Neural cell (in vitro differentiated cells): ENCODE results near the gene ABCC8. TPM values are rescaled to one million over a fixed set of nuclear protein-coding genes. Genes with fewer than 3 reads are reported as not detected.

Source experiments
- H2AFZ ChIP-seq: fragments of 200-600, 300-800 bp; sonication (generic), shearing (Covaris generic); 2 replicates; pipeline ENCODE4 v1.6.0; 2014; ENCODE audit warnings: low read depth, mild to moderate bottlenecking, antibody characterized with exemption, low read length, moderate library complexity
- H3F3A ChIP-seq: fragments of 200-600 bp; shearing (Covaris generic); 2 replicates; pipeline ENCODE4 v1.6.1; 2016; ENCODE audit warnings: mild to moderate bottlenecking, moderate library complexity, mixed read lengths, antibody characterized with exemption, low read length; ENCODE audit not compliant: insufficient read depth, poor library complexity, severe bottlenecking
- H3K27ac ChIP-seq: fragments of 200-600, 300-800 bp; sonication (generic), shearing (Covaris generic); 2 replicates; pipeline ENCODE4 v1.5.1; 2014; ENCODE audit warnings: mild to moderate bottlenecking, low read length, moderate library complexity
- H3K27me3 ChIP-seq: fragments of 300-800, 200-600 bp; sonication (generic), shearing (Covaris generic); 2 replicates; pipeline ENCODE4 v1.6.0; 2014; ENCODE audit warnings: mild to moderate bottlenecking, low read depth, low read length, moderate library complexity; ENCODE audit not compliant: insufficient read depth
- H3K36me3 ChIP-seq: fragments of 300-800, 200-600 bp; sonication (generic), shearing (Covaris generic); 2 replicates; pipeline ENCODE4 v1.5.1; 2014; ENCODE audit warnings: mild to moderate bottlenecking, antibody characterized with exemption, low read length, moderate library complexity; ENCODE audit not compliant: insufficient read depth
- H3K4me2 ChIP-seq: fragments of 300-800, 200-600 bp; sonication (generic), shearing (Covaris generic); 2 replicates; pipeline ENCODE4 v1.6.0; 2014; ENCODE audit warnings: mild to moderate bottlenecking, low read length
- H3K4me3 ChIP-seq: fragments of 300-800, 200-600 bp; sonication (generic), shearing (Covaris generic); 2 replicates; pipeline ENCODE4 v1.5.1; 2014; ENCODE audit warnings: mild to moderate bottlenecking, low read length, moderate library complexity
- H3K79me2 ChIP-seq: fragments of 200-600 bp; shearing (Covaris generic); replicated peaks from 2 replicates; pipeline ENCODE4 v1.6.0; 2014; ENCODE audit warnings: mild to moderate bottlenecking, low read length, moderate library complexity; ENCODE audit not compliant: insufficient read depth
- H3K9ac ChIP-seq: fragments of 300-800, 200-600 bp; sonication (generic), shearing (Covaris generic); 2 replicates; pipeline ENCODE4 v1.6.1; 2016; ENCODE audit warnings: mild to moderate bottlenecking, low read length, mixed read lengths
- H3K9me2 ChIP-seq: fragments of 200-600 bp; shearing (Covaris generic); 2 replicates; pipeline ENCODE4 v1.6.1; 2016; ENCODE audit warnings: mild to moderate bottlenecking, low read length, mixed read lengths; ENCODE audit not compliant: insufficient read depth
- H3K9me3 ChIP-seq: fragments of 200-600, 300-800 bp; sonication (generic), shearing (Covaris generic); 2 replicates; pipeline ENCODE4 v1.6.1; 2016; ENCODE audit warnings: mild to moderate bottlenecking, mixed run types, low read length, moderate library complexity, mixed read lengths
- H4K20me1 ChIP-seq: fragments of 200-600 bp; shearing (Covaris generic); 2 replicates; pipeline ENCODE4 v1.6.1; 2016; ENCODE audit warnings: mild to moderate bottlenecking, mixed run types; ENCODE audit not compliant: insufficient read depth
- CTCF ChIP-seq: fragments of 450-650 bp; IDR thresholded peaks from 2 replicates; pipeline ENCODE4 v1.5.1; 2014; ENCODE audit warnings: antibody characterized with exemption, mild to moderate bottlenecking, moderate library complexity; ENCODE audit not compliant: poor library complexity, severe bottlenecking
- EP300 ChIP-seq: fragments of 450-650 bp; conservative IDR thresholded peaks from 2 replicates; pipeline ENCODE4 v1.6.1; 2014; ENCODE audit warnings: antibody characterized with exemption, mild to moderate bottlenecking, moderate library complexity; ENCODE audit not compliant: poor library complexity, severe bottlenecking
- EZH2 ChIP-seq: fragments of 200-600, 300-800 bp; shearing (Covaris generic), sonication (generic); IDR thresholded peaks from 2 replicates; pipeline ENCODE4 v1.6.1; 2014; ENCODE audit warnings: antibody characterized with exemption, low read length, borderline replicate concordance, mild to moderate bottlenecking; ENCODE audit not compliant: insufficient read depth, poor library complexity, severe bottlenecking
- MXI1 ChIP-seq: fragments of 450-650 bp; conservative IDR thresholded peaks from 2 replicates; pipeline ENCODE4 v1.6.1; 2014; ENCODE audit warnings: antibody characterized with exemption, mild to moderate bottlenecking; ENCODE audit not compliant: poor library complexity, severe bottlenecking
- POLR2AphosphoS5 ChIP-seq: IDR thresholded peaks from 2 replicates; pipeline ENCODE4 v1.6.1; 2012
- RAD21 ChIP-seq: fragments of 450-650 bp; conservative IDR thresholded peaks from 2 replicates; pipeline ENCODE4 v1.6.1; 2014; ENCODE audit warnings: antibody characterized with exemption, mild to moderate bottlenecking, moderate library complexity
- REST ChIP-seq: IDR thresholded peaks from 2 replicates; pipeline ENCODE4 v1.6.1; 2012; ENCODE audit warnings: borderline replicate concordance
- SMC3 ChIP-seq: fragments of 450-650 bp; conservative IDR thresholded peaks from 2 replicates; pipeline ENCODE4 v1.6.1; 2014; ENCODE audit warnings: antibody characterized with exemption, mild to moderate bottlenecking, moderate library complexity; ENCODE audit not compliant: poor library complexity
- TAF1 ChIP-seq: IDR thresholded peaks from 2 replicates; pipeline ENCODE4 v1.6.1; 2012; ENCODE audit warnings: low read depth
- polyA plus RNA-seq: library from polyadenylated mRNA; depleted of rRNA; stranded (reverse); fragments of >200 nt; gene quantifications from 2 replicates; pipeline ENCODE4 v1.2.3, GENCODE V29; 2014

The ABCC8 gene
- polyA plus RNA-seq, 1 donor from 2014 or later: 13.2 TPM

DNA sequence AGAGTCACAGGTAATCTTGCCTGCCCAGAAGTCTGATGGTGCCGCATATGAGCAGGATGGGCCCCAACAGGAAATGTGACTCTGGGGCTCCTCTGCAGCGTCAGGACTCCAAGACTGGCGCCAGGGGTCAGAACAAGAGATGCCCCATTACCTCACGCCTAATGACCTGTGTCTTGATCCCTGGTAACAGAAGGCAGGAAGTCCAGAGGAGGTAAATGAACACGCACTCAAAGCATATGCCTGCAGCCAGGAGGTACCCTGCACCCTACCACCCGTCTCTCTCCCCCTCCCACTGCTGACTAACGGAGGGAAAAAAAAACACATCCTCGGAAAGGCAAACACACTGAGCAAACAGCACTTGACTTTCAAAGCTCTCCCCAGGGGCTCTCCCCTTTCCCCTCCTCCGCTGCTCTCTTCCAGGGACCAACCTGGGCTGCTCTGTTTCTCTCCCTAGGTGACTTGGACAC, 37.3 kb downstream of the ABCC8 start:
- no peaks in the 10 kb centered on the region for H3K79me2 ChIP-seq
- H3K4me2 ChIP-seq: no peak overlapping the region
- no peaks in the 10 kb centered on the region for H3K36me3 ChIP-seq
- H3K9me3 ChIP-seq: no peaks in the 10 kb centered on the region
- TF ChIP-seq SMC3 (no peak), EP300 (no peak), MXI1 (no peak), TAF1 (no peak), RAD21 (no peak), EZH2 (no peak), POLR2AphosphoS5 (no peak), CTCF (no peak), REST (no peak)
- no peak overlapping the region for H2AFZ ChIP-seq
- H3K4me3 ChIP-seq: no peak overlapping the region
- no peaks in the 10 kb centered on the region for H3F3A ChIP-seq
- H3K9me2 ChIP-seq: no peaks in the 10 kb centered on the region
- no peak overlapping the region for H3K9ac ChIP-seq
- H3K27ac ChIP-seq: no peak overlapping the region
- H3K27me3 ChIP-seq: no peaks in the 10 kb centered on the region
- no peaks in the 10 kb centered on the region for H4K20me1 ChIP-seq

- H3K9ac ChIP-seq: no peak overlapping the region
These were observed 39.3 kb downstream of the ABCC8 start for GRCh38 chr11:17437366-17437765.

More at GRCh38 chr11:17437366-17437765, 39.3 kb downstream of the ABCC8 start:
- H4K20me1 ChIP-seq: no peaks in the 10 kb centered on the region
- H3K27ac ChIP-seq: no peak overlapping the region
- no peaks in the 10 kb centered on the region for H3K36me3 ChIP-seq
- no peak overlapping the region for H2AFZ ChIP-seq
- H3K9me3 ChIP-seq: no peaks in the 10 kb centered on the region
- no peak overlapping the region for H3K4me3 ChIP-seq
- H3K4me2 ChIP-seq: no peak overlapping the region
- H3F3A ChIP-seq: no peaks in the 10 kb centered on the region
- no peak for TF ChIP-seq SMC3
- no peak for TF ChIP-seq EP300
- no peak for TF ChIP-seq REST
- TF ChIP-seq RAD21: no peak
- TF ChIP-seq MXI1: no peak
- TF ChIP-seq TAF1: no peak
- no peak for TF ChIP-seq CTCF
- TF ChIP-seq EZH2: no peak
- no peak for TF ChIP-seq POLR2AphosphoS5
- no peaks in the 10 kb centered on the region for H3K9me2 ChIP-seq
- no peaks in the 10 kb centered on the region for H3K79me2 ChIP-seq
- H3K27me3 ChIP-seq: no peaks in the 10 kb centered on the region
